HepG2 (cell line): ENCODE measurements around the gene RNASE13. TPM values are rescaled to one million over a fixed set of nuclear protein-coding genes. Genes with fewer than 3 reads are reported as not detected.

Source experiments
- ELF3 ChIP-seq: IDR thresholded peaks from 2 replicates; pipeline ENCODE4 v1.6.1; 2016; ENCODE audit warnings: missing genetic modification reagents, missing compliant biosample characterization
- HNRNPH1 ChIP-seq: fragments of 200-400 bp; formaldehyde crosslinking; optimal IDR thresholded peaks from 2 replicates; pipeline ENCODE3; 2017; ENCODE audit warnings: mild to moderate bottlenecking, low read depth, low read length
- KDM5A ChIP-seq: fragments of 200-600 bp; sonication (generic); IDR thresholded peaks from 2 replicates; pipeline ENCODE4 v1.7.0; 2018; ENCODE audit warnings: antibody characterized with exemption, mild to moderate bottlenecking, low read length, borderline replicate concordance
- PCBP2 ChIP-seq: fragments of 200-400 bp; formaldehyde crosslinking; optimal IDR thresholded peaks from 2 replicates; pipeline ENCODE3; 2018; ENCODE audit warnings: low read length, low read depth; ENCODE audit not compliant: poor library complexity, severe bottlenecking
- RARA ChIP-seq: IDR thresholded peaks from 2 replicates; pipeline ENCODE4 v1.6.1; 2016; ENCODE audit warnings: missing genetic modification reagents, missing compliant biosample characterization
- SAP130 ChIP-seq: IDR thresholded peaks from 2 replicates; pipeline ENCODE4 v1.6.1; 2016; ENCODE audit warnings: low read depth
- SP4 ChIP-seq: sonication (generic); formaldehyde crosslinking; IDR thresholded peaks from 2 replicates; pipeline ENCODE4 v1.8.1; 2023; ENCODE audit warnings: mild to moderate bottlenecking, missing genetic modification reagents
- ZNF205 ChIP-seq: IDR thresholded peaks from 2 replicates; pipeline ENCODE4 v1.6.1; 2018; ENCODE audit warnings: missing biosample characterization, missing genetic modification reagents
- ZNF263 ChIP-seq: sonication (generic); formaldehyde crosslinking; IDR thresholded peaks from 2 replicates; pipeline ENCODE4 v1.4.0; 2020; ENCODE audit warnings: missing genetic modification reagents
- ZNF33B ChIP-seq: sonication (generic); formaldehyde crosslinking; IDR thresholded peaks from 2 replicates; pipeline ENCODE4 v1.5.1; 2020; ENCODE audit warnings: mild to moderate bottlenecking, missing genetic modification reagents
- ZNF468 ChIP-seq: sonication (generic); formaldehyde crosslinking; IDR thresholded peaks from 2 replicates; pipeline ENCODE4 v1.8.0; 2022; ENCODE audit warnings: mild to moderate bottlenecking, moderate library complexity, missing genetic modification reagents
- ZNF510 ChIP-seq: sonication (generic); formaldehyde crosslinking; IDR thresholded peaks from 2 replicates; pipeline ENCODE4 v1.4.0; 2020; ENCODE audit warnings: low read depth, mild to moderate bottlenecking, missing genetic modification reagents
- ZNF619 ChIP-seq: sonication (generic); formaldehyde crosslinking; IDR thresholded peaks from 2 replicates; pipeline ENCODE4 v1.4.0; 2020; ENCODE audit warnings: mild to moderate bottlenecking, missing genetic modification reagents
- ZNF790 ChIP-seq: sonication (generic); formaldehyde crosslinking; IDR thresholded peaks from 2 replicates; pipeline ENCODE4 v1.8.0; 2022; ENCODE audit warnings: missing genetic modification reagents, mild to moderate bottlenecking, borderline replicate concordance
- ZNF839 ChIP-seq: sonication (generic); formaldehyde crosslinking; IDR thresholded peaks from 2 replicates; pipeline ENCODE4 v1.4.0; 2020; ENCODE audit warnings: missing genetic modification reagents, mild to moderate bottlenecking, borderline replicate concordance
- ZSCAN20 ChIP-seq: sonication (generic); formaldehyde crosslinking; IDR thresholded peaks from 2 replicates; pipeline ENCODE4 v1.4.0; 2020; ENCODE audit warnings: missing genetic modification reagents, mild to moderate bottlenecking, borderline replicate concordance
- polyA plus RNA-seq, 8 experiments: library from polyadenylated mRNA; depleted of rRNA in 3 of 8; stranded (reverse) in 7 of 8; unstranded in 1 of 8; fragments of >200 nt; fragmentation: Illumina TruSeq in 4 of 8; extraction: Trizol in 4 of 8; gene quantifications; 2 replicates each; pipeline versions ENCODE4 v1.2.1 to v1.2.3, GENCODE V29; 2011 to 2016; ENCODE audit warnings: low read depth in 4 of 8, missing spikeins in 1 of 8, mixed read lengths in 1 of 8; ENCODE audit not compliant: insufficient read depth in 1 of 8
- total RNA-seq, 5 experiments: library from RNA; depleted of rRNA; stranded (reverse); fragments of >200 nt; fragmentation: Illumina TruSeq; extraction: Trizol; gene quantifications; 2 replicates each; pipeline ENCODE4 v1.2.3, GENCODE V29; 2016; ENCODE audit warnings: low read depth in 1 of 5
- TF ChIP-seq, protein P1 (sequence below): sonication (generic); formaldehyde crosslinking; IDR thresholded peaks from 2 replicates; pipeline ENCODE4 v1.8.1; 2023; ENCODE audit warnings: mild to moderate bottlenecking, missing genetic modification reagents
- TF ChIP-seq, protein P2 (sequence below): sonication (generic); formaldehyde crosslinking; IDR thresholded peaks from 2 replicates; pipeline ENCODE4 v1.5.0; 2020; ENCODE audit warnings: missing genetic modification reagents, mild to moderate bottlenecking, borderline replicate concordance
- TF ChIP-seq, protein P3 (sequence below): sonication (generic); formaldehyde crosslinking; IDR thresholded peaks from 2 replicates; pipeline ENCODE4 v1.5.0; 2020; ENCODE audit warnings: missing genetic modification reagents, mild to moderate bottlenecking, borderline replicate concordance
- TF ChIP-seq, protein P4 (sequence below): sonication (generic); formaldehyde crosslinking; IDR thresholded peaks from 2 replicates; pipeline ENCODE4 v1.5.1; 2020; ENCODE audit warnings: mild to moderate bottlenecking, moderate library complexity, missing genetic modification reagents
- TF ChIP-seq, protein P5 (sequence below): sonication (generic); formaldehyde crosslinking; IDR thresholded peaks from 2 replicates; pipeline ENCODE4 v1.4.0; 2020; ENCODE audit warnings: missing genetic modification reagents
- TF ChIP-seq, protein P6 (sequence below): sonication (generic); formaldehyde crosslinking; IDR thresholded peaks from 2 replicates; pipeline ENCODE4 v1.4.0; 2020; ENCODE audit warnings: missing genetic modification reagents

The RNASE13 gene
- total and polyA plus RNA-seq, 2 of the 13 experiments (the other 11 are each of a cell fraction or from before 2014, with no cell fraction given): 1.0 TPM; not detected in 1

DNA sequence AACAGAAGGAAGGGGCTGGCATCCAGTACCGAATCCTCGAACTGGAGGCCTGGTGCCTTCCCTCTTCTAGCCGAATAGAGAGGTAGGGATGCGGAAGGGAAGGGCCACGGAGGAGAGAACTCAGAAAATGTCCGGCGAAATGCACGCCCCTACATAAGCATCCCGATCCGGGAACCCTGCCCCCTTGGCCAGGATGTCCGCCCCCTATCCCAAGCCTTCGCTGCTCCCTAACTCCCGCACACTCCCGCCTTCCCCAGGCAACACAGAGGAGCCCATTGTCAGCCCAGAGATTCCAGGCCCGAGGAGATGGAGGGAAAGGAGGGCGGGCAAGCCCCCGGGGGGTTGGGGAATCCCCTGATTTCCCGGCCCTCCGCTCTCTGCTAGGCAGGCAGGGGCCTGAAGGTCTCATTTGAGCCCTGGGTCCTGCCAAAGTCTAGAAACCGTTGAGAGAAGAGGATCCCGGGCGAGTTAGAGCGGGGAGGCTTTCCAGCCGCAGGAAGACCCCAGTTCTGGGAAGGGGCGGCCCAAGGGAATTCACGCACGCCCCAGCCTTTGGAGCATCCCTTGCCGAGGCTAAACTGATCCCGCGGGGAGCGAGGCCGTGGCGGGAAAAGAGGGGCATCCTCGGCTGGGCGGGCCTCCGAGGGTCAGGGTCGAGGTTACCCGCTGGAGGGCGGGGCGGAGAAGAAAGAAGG is 34.9 kb upstream of the RNASE13 start (continued):
- TF ChIP-seq, protein P1, sequence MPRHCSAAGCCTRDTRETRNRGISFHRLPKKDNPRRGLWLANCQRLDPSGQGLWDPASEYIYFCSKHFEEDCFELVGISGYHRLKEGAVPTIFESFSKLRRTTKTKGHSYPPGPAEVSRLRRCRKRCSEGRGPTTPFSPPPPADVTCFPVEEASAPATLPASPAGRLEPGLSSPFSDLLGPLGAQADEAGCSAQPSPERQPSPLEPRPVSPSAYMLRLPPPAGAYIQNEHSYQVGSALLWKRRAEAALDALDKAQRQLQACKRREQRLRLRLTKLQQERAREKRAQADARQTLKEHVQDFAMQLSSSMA (CRISPR knock-in tag): peak; percentile 76; the same call in 1 of the 2 replicates
- no peak for TF ChIP-seq KDM5A
- TF ChIP-seq ZNF263 (CRISPR knock-in tag): peak; percentile 40
- TF ChIP-seq ZNF33B (CRISPR knock-in tag): 0 out of 2 replicates have a peak, but pooled peaks have one; percentile 21
- TF ChIP-seq ZNF510: peak; percentile 84; the same call in 1 of the 2 replicates
- no peak for TF ChIP-seq HNRNPH1
- TF ChIP-seq, protein P2, sequence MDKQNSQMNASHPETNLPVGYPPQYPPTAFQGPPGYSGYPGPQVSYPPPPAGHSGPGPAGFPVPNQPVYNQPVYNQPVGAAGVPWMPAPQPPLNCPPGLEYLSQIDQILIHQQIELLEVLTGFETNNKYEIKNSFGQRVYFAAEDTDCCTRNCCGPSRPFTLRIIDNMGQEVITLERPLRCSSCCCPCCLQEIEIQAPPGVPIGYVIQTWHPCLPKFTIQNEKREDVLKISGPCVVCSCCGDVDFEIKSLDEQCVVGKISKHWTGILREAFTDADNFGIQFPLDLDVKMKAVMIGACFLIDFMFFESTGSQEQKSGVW (CRISPR knock-in tag): no peak
- TF ChIP-seq, protein P3, sequence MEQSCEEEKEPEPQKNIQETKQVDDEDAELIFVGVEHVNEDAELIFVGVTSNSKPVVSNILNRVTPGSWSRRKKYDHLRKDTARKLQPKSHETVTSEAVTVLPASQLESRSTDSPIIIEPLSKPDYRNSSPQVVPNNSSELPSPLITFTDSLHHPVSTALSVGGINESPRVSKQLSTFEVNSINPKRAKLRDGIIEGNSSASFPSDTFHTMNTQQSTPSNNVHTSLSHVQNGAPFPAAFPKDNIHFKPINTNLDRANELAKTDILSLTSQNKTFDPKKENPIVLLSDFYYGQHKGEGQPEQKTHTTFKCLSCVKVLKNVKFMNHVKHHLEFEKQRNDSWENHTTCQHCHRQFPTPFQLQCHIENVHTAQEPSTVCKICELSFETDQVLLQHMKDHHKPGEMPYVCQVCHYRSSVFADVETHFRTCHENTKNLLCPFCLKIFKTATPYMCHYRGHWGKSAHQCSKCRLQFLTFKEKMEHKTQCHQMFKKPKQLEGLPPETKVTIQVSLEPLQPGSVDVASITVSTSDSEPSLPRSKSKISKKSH (CRISPR knock-in tag): peak; percentile 47; the same call in 1 of the 2 replicates
- no peak for TF ChIP-seq ZNF205
- TF ChIP-seq ZNF839 (CRISPR knock-in tag): no peak
- TF ChIP-seq PCBP2: peak; percentile 44
- peak; percentile 39; the same call in 1 of the 2 replicates for TF ChIP-seq SP4 (CRISPR knock-in tag)
- TF ChIP-seq, protein P4, sequence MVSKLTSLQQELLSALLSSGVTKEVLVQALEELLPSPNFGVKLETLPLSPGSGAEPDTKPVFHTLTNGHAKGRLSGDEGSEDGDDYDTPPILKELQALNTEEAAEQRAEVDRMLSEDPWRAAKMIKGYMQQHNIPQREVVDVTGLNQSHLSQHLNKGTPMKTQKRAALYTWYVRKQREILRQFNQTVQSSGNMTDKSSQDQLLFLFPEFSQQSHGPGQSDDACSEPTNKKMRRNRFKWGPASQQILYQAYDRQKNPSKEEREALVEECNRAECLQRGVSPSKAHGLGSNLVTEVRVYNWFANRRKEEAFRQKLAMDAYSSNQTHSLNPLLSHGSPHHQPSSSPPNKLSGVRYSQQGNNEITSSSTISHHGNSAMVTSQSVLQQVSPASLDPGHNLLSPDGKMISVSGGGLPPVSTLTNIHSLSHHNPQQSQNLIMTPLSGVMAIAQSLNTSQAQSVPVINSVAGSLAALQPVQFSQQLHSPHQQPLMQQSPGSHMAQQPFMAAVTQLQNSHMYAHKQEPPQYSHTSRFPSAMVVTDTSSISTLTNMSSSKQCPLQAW (CRISPR knock-in tag): peak; percentile 85
- TF ChIP-seq, protein P5, sequence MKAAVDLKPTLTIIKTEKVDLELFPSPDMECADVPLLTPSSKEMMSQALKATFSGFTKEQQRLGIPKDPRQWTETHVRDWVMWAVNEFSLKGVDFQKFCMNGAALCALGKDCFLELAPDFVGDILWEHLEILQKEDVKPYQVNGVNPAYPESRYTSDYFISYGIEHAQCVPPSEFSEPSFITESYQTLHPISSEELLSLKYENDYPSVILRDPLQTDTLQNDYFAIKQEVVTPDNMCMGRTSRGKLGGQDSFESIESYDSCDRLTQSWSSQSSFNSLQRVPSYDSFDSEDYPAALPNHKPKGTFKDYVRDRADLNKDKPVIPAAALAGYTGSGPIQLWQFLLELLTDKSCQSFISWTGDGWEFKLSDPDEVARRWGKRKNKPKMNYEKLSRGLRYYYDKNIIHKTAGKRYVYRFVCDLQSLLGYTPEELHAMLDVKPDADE (CRISPR knock-in tag): no peak
- TF ChIP-seq ZSCAN20 (CRISPR knock-in tag): no peak
- TF ChIP-seq ZNF468 (CRISPR knock-in tag): no peak
- TF ChIP-seq, protein P6, sequence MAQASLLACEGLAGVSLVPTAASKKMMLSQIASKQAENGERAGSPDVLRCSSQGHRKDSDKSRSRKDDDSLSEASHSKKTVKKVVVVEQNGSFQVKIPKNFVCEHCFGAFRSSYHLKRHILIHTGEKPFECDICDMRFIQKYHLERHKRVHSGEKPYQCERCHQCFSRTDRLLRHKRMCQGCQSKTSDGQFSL (CRISPR knock-in tag): no peak
- no peak for TF ChIP-seq ZNF790
- no peak; the same call in 1 of the 2 replicates for TF ChIP-seq ELF3
- TF ChIP-seq ZNF619: no peak
- TF ChIP-seq RARA (CRISPR knock-in tag): peak; percentile 84
- peak; percentile 45 for TF ChIP-seq SAP130 (CRISPR knock-in tag)
